ENCODE measurements around the gene RAPGEF3. TPM values are rescaled to one million over a fixed set of nuclear protein-coding genes. Genes with fewer than 3 reads are reported as not detected.

The RAPGEF3 gene
- total and polyA plus RNA-seq, 9 of the 15 experiments (the other 6 are each of a cell fraction or from before 2014, with no cell fraction given) = 0.03 to 0.78 (median 0.37) TPM; not detected in 1

DNA sequence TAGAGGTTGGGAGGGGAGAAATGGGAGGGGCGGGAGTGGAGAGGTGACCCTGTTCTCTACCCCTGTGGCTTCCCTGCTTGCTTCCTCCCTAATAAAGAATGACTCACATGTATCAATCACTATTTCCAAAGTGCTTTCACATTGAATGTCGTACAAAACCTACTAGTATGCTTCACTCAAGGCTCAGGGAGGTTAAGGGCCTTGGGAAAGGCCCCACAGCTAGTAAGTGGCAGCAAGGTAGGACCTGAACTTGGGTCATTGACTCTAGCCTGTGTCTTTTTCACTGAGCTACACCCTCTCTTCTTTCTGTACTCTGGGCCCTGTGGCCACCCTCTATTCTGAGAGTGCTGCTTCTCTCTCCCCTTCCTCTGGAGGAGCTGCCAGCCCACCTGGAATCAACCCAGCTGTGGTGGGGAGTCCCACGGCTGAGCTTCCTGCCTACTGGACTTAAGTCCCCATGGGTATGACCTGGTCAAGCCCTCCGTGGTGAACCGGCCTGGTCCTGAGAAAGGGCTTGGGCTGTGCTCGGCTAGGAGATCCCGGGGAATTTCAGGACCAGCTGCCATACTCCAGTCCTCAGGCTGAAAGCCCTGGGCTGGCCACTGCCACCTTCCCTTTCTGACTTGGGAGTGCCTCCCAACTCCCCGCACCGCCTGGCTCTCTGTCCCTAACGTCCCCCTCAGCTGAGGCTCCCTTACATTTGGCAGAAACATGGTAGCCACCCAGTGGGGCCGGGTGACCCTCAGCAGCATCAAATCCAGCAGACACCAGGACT is 27.4 kb upstream of the RAPGEF3 start (continued):
- TF ChIP-seq, protein P1, sequence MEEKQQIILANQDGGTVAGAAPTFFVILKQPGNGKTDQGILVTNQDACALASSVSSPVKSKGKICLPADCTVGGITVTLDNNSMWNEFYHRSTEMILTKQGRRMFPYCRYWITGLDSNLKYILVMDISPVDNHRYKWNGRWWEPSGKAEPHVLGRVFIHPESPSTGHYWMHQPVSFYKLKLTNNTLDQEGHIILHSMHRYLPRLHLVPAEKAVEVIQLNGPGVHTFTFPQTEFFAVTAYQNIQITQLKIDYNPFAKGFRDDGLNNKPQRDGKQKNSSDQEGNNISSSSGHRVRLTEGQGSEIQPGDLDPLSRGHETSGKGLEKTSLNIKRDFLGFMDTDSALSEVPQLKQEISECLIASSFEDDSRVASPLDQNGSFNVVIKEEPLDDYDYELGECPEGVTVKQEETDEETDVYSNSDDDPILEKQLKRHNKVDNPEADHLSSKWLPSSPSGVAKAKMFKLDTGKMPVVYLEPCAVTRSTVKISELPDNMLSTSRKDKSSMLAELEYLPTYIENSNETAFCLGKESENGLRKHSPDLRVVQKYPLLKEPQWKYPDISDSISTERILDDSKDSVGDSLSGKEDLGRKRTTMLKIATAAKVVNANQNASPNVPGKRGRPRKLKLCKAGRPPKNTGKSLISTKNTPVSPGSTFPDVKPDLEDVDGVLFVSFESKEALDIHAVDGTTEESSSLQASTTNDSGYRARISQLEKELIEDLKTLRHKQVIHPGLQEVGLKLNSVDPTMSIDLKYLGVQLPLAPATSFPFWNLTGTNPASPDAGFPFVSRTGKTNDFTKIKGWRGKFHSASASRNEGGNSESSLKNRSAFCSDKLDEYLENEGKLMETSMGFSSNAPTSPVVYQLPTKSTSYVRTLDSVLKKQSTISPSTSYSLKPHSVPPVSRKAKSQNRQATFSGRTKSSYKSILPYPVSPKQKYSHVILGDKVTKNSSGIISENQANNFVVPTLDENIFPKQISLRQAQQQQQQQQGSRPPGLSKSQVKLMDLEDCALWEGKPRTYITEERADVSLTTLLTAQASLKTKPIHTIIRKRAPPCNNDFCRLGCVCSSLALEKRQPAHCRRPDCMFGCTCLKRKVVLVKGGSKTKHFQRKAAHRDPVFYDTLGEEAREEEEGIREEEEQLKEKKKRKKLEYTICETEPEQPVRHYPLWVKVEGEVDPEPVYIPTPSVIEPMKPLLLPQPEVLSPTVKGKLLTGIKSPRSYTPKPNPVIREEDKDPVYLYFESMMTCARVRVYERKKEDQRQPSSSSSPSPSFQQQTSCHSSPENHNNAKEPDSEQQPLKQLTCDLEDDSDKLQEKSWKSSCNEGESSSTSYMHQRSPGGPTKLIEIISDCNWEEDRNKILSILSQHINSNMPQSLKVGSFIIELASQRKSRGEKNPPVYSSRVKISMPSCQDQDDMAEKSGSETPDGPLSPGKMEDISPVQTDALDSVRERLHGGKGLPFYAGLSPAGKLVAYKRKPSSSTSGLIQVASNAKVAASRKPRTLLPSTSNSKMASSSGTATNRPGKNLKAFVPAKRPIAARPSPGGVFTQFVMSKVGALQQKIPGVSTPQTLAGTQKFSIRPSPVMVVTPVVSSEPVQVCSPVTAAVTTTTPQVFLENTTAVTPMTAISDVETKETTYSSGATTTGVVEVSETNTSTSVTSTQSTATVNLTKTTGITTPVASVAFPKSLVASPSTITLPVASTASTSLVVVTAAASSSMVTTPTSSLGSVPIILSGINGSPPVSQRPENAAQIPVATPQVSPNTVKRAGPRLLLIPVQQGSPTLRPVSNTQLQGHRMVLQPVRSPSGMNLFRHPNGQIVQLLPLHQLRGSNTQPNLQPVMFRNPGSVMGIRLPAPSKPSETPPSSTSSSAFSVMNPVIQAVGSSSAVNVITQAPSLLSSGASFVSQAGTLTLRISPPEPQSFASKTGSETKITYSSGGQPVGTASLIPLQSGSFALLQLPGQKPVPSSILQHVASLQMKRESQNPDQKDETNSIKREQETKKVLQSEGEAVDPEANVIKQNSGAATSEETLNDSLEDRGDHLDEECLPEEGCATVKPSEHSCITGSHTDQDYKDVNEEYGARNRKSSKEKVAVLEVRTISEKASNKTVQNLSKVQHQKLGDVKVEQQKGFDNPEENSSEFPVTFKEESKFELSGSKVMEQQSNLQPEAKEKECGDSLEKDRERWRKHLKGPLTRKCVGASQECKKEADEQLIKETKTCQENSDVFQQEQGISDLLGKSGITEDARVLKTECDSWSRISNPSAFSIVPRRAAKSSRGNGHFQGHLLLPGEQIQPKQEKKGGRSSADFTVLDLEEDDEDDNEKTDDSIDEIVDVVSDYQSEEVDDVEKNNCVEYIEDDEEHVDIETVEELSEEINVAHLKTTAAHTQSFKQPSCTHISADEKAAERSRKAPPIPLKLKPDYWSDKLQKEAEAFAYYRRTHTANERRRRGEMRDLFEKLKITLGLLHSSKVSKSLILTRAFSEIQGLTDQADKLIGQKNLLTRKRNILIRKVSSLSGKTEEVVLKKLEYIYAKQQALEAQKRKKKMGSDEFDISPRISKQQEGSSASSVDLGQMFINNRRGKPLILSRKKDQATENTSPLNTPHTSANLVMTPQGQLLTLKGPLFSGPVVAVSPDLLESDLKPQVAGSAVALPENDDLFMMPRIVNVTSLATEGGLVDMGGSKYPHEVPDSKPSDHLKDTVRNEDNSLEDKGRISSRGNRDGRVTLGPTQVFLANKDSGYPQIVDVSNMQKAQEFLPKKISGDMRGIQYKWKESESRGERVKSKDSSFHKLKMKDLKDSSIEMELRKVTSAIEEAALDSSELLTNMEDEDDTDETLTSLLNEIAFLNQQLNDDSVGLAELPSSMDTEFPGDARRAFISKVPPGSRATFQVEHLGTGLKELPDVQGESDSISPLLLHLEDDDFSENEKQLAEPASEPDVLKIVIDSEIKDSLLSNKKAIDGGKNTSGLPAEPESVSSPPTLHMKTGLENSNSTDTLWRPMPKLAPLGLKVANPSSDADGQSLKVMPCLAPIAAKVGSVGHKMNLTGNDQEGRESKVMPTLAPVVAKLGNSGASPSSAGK (IDR thresholded peaks at IDR 0.05) = no peak
